GM12875 (cell line): ENCODE results near the gene NOL8.

Source experiments
- H3K4me3 ChIP-seq: one replicate; pipeline ENCODE4 v1.5.1; 2011; ENCODE audit warnings: low read depth, low read length, control low read depth
- TF ChIP-seq, protein P1 (sequence below): IDR thresholded peaks from 2 replicates; pipeline ENCODE4 v1.5.1; 2011; ENCODE audit warnings: low read depth, mild to moderate bottlenecking, control low read depth, inconsistent platforms, low read length, moderate library complexity, borderline replicate concordance; ENCODE audit not compliant: insufficient read depth

Gene NOL8

DNA sequence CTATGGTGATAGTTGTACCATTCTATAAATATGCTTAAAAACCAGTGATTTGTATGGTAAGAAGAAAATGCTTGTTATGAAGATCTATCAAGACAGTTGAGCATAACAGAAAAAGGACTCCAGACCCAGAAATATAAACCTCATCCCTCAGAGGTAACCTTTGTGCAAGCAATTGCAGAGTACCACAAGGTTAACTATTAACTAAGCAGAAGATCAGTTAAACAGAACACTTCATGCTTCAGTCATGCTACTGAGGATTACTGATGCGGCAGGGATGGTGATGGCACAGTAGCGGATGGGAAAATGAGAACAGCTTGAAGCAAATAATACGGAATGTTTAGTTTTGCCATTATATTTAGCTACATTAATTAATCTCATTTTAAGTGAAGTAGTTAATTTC is 77.2 kb downstream of the NOL8 start:
- no peak overlapping the region for H3K4me3 ChIP-seq
- TF ChIP-seq, protein P1, sequence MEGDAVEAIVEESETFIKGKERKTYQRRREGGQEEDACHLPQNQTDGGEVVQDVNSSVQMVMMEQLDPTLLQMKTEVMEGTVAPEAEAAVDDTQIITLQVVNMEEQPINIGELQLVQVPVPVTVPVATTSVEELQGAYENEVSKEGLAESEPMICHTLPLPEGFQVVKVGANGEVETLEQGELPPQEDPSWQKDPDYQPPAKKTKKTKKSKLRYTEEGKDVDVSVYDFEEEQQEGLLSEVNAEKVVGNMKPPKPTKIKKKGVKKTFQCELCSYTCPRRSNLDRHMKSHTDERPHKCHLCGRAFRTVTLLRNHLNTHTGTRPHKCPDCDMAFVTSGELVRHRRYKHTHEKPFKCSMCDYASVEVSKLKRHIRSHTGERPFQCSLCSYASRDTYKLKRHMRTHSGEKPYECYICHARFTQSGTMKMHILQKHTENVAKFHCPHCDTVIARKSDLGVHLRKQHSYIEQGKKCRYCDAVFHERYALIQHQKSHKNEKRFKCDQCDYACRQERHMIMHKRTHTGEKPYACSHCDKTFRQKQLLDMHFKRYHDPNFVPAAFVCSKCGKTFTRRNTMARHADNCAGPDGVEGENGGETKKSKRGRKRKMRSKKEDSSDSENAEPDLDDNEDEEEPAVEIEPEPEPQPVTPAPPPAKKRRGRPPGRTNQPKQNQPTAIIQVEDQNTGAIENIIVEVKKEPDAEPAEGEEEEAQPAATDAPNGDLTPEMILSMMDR: no peak
